ENCODE measurements around the gene HS6ST1. TPM values are rescaled to one million over a fixed set of nuclear protein-coding genes. Genes with fewer than 3 reads are reported as not detected.

The HS6ST1 gene
- total and polyA plus RNA-seq, 2 of the 4 experiments (the other 2 are of a cell fraction): 29.9 to 36.9 TPM

DNA sequence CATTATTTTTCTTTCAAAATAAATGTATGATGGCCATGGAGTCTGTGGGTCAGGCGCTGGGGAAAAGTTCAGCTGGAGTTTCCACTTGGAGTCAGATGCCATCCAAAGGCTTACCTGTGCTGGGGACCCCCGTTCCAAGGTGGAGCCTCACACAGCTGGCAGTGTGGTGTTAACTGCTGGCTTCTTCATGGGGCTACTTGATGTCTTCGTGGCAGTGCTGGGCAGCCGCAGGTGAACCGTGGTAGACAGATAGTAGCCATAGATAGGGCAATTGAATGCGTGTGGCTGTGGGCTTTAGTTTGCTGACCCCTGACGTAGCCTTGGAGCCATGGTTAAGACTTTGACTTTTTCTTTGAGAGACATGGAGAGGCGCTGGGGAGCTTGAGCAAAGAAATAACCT is 83.1 kb downstream of the HS6ST1 start:
- 0 out of 3 replicates have a peak overlapping the region, but pooled peaks have one; percentile 90 for H2BK15ac ChIP-seq (ENCODE audit: low read depth, low read length)
- POLR2A ChIA-PET (ENCODE audit: unreplicated experiment): no interaction called here
- H3K4me2 ChIP-seq (ENCODE audit: low read depth, low read length): no peak overlapping the region
- peaks cover 15% of the 10 kb centered on the region for H3K4me1 ChIP-seq (ENCODE audit: control insufficient read depth, insufficient read depth, low read length)
- H3K4ac ChIP-seq (ENCODE audit: low read depth, low read length): no peak overlapping the region
- H3K23ac ChIP-seq (ENCODE audit: low read depth, low read length): no peak overlapping the region
- H4K91ac ChIP-seq (ENCODE audit: insufficient read depth, low read depth, low read length): no peak overlapping the region; the same call in 1 of the 2 replicates
- H3K14ac ChIP-seq (replicated peaks; ENCODE audit: low read depth, low read length): peak overlapping the region; percentile 5; the same call in 1 of the 2 replicates
- H3K9ac ChIP-seq (ENCODE audit: low read depth, low read length): no peak overlapping the region
- H3K4me3 ChIP-seq (ENCODE audit: insufficient read depth, low read depth, low read length): no peak overlapping the region
- no peak overlapping the region for H3K56ac ChIP-seq (ENCODE audit: extremely low read depth, insufficient read depth, low read length)
- peaks cover 3% of the 10 kb centered on the region for H4K20me1 ChIP-seq (ENCODE audit: insufficient read depth, low read length)
- no peak overlapping the region for H2BK120ac ChIP-seq (ENCODE audit: low read depth, low read length)
- dilution Hi-C loops (cut with HindIII; ENCODE audit: low sequenced_read_pairs, unreplicated experiment): no loop called here
- no peaks in the 10 kb centered on the region for H3K36me3 ChIP-seq (ENCODE audit: control insufficient read depth, insufficient read depth, low read length)
- H3K79me1 ChIP-seq (ENCODE audit: low read depth in 1 of 2, low read length in 2 of 2): no peaks in the 10 kb centered on the region
- no peak overlapping the region for H3K27ac ChIP-seq (ENCODE audit: insufficient read depth, low read length)
- peaks cover 12% of the 10 kb centered on the region for H3K9me1 ChIP-seq (ENCODE audit: insufficient read depth, low read length)
- whole genome bisulfite sequencing, 2 experiments (ENCODE audit: extremely low coverage in 2 of 2, insufficient read length in 1 of 2): 100% methylated on average over 5 of the region's 8 CpGs; no CpG with 5 or more reads in 1 of the 2 experiments
- H2BK20ac ChIP-seq (ENCODE audit: low read depth, low read length): peak overlapping the region; percentile 1; the same call in 1 of the 2 replicates
- no peaks in the 10 kb centered on the region; the same call in 1 of the 2 replicates for H3K27me3 ChIP-seq (ENCODE audit: control insufficient read depth, insufficient read depth, low read length)
- ATAC-seq (ENCODE audit: low read depth): no peak
- no peak for TF ChIP-seq NFE2L2 (IDR thresholded peaks at IDR 0.05; ENCODE audit: low read depth, low read length)
- TF ChIP-seq RCOR1 (IDR thresholded peaks at IDR 0.05; ENCODE audit: insufficient replicate concordance, low read length): no peak
- TF ChIP-seq FOS (IDR thresholded peaks at IDR 0.05; ENCODE audit: low read depth, low read length): no peak
- no peak for TF ChIP-seq MAFK (IDR thresholded peaks at IDR 0.05; ENCODE audit: low read depth, low read length)
- no peak for TF ChIP-seq RAD21 (IDR thresholded peaks at IDR 0.05; ENCODE audit: low read length)
- no peak for TF ChIP-seq MAZ (IDR thresholded peaks at IDR 0.05; ENCODE audit: borderline replicate concordance, low read depth, low read length)
- no peak for TF ChIP-seq USF2 (IDR thresholded peaks at IDR 0.05; ENCODE audit: low read depth, low read length)
- TF ChIP-seq SMC3 (IDR thresholded peaks at IDR 0.05; ENCODE audit: low read depth, low read length): no peak
- no peak for TF ChIP-seq ELK1 (IDR thresholded peaks at IDR 0.05; ENCODE audit: borderline replicate concordance, low read depth, low read length)
- TF ChIP-seq CEBPB (IDR thresholded peaks at IDR 0.05; ENCODE audit: low read depth, low read length): no peak
- no peak for TF ChIP-seq RFX5 (IDR thresholded peaks at IDR 0.05; ENCODE audit: low read depth, low read length)
- no peak for TF ChIP-seq CTCF (conservative IDR thresholded peaks at IDR 0.05; ENCODE audit: low read depth, low read length)
- TF ChIP-seq CHD1 (IDR thresholded peaks at IDR 0.05; ENCODE audit: low read depth, low read length): no peak
- TF ChIP-seq MXI1 (IDR thresholded peaks at IDR 0.05; ENCODE audit: borderline replicate concordance, low read depth, low read length): no peak
- no peak overlapping the region for H2AFZ ChIP-seq (replicated peaks; ENCODE audit: low read length, poor library complexity)
- DNase-seq: no peak
- CTCF ChIA-PET: interaction anchor here (0.6 to 0.7 kb wide), 2 partner anchors 23 to 40 kb away, joined by 3 read pairs; no protein-coding TSS in a partner anchor
- no peak overlapping the region for H4K8ac ChIP-seq (ENCODE audit: low read depth in 2 of 2, low read length in 2 of 2)
- H3K18ac ChIP-seq (ENCODE audit: low read depth, low read length): no peak overlapping the region
- H3K9me3 ChIP-seq (ENCODE audit: control insufficient read depth, insufficient read depth, low read length): no peaks in the 10 kb centered on the region
- intact Hi-C loops (cut with micrococcal nuclease): no loop called here
- in situ Hi-C loops (cut with MboI; ENCODE audit: low sequenced_read_pairs): no loop called here
- H2BK5ac ChIP-seq (ENCODE audit: low read depth, low read length, poor library complexity, severe bottlenecking): no peak overlapping the region
- peak overlapping the region; percentile 9; the same call in 1 of the 2 replicates for H2AK5ac ChIP-seq (ENCODE audit: low read depth, low read length)
- BruUV-seq (replicated peaks): no TSS peak
- H4K5ac ChIP-seq (ENCODE audit: low read depth, low read length): no peak overlapping the region
- no peak overlapping the region for H2AK9ac ChIP-seq (replicated peaks; ENCODE audit: low read depth, low read length, poor library complexity)

All from IMR-90 (cell line).